Measurements from ENCODE around the gene OR4A15.

GRCh38 chr11:55349032-55349431 lies 18.7 kb upstream of the OR4A15 start:
- TF ChIP-seq EZH2phosphoT487 (IDR thresholded peaks at IDR 0.05; ENCODE audit: insufficient read depth, low read depth) = no peak
- no peak for TF ChIP-seq EZH2 (IDR thresholded peaks at IDR 0.05; ENCODE audit: insufficient read depth, poor library complexity, severe bottlenecking)

Data from GM23248 (cell line).